GM18951 (cell line): ENCODE measurements around the gene ANO6.

Source experiments
- POLR2A ChIP-seq: IDR thresholded peaks from 4 replicates; pipeline ENCODE4 v1.6.1; 2011; ENCODE audit warnings: mild to moderate bottlenecking; ENCODE audit not compliant: insufficient read length, insufficient read depth; ENCODE audit errors: extremely low read depth
- in situ Hi-C: fragments of 300-500 bp; cut with MboI; formaldehyde crosslinking; loops from one replicate; pipeline ENCODE4 v1.12.0; 2022; ENCODE audit warnings: low sequenced_read_pairs, mixed read lengths, inconsistent platforms; ENCODE audit not compliant: unreplicated experiment

ANO6 gene

GRCh38 chr12:45435945-45436710 lies 220.2 kb downstream of the ANO6 start:
- in situ Hi-C loops = no loop called here
- TF ChIP-seq POLR2A = no peak

- in situ Hi-C loops = no loop called here
- TF ChIP-seq POLR2A = no peak
These were observed 223.1 kb downstream of the ANO6 start for GRCh38 chr12:45439039-45439438.

- TF ChIP-seq POLR2A = no peak
- in situ Hi-C loops = no loop called here
These were observed 230.1 kb downstream of the ANO6 start for GRCh38 chr12:45446013-45446412.

GRCh38 chr12:45458238-45458637 lies 242.3 kb downstream of the ANO6 start:
- in situ Hi-C loops = no loop called here
- no peak for TF ChIP-seq POLR2A

- in situ Hi-C loops = no loop called here
- TF ChIP-seq POLR2A = no peak
These were observed 243.2 kb downstream of the ANO6 start for GRCh38 chr12:45458854-45459807.

- no peak for TF ChIP-seq POLR2A
- in situ Hi-C loops = no loop called here
These were observed 246.6 kb downstream of the ANO6 start for GRCh38 chr12:45462506-45462905.

- in situ Hi-C loops = no loop called here
- TF ChIP-seq POLR2A = no peak
These were observed 248.8 kb downstream of the ANO6 start for GRCh38 chr12:45464699-45465098.

GRCh38 chr12:45468751-45469615 lies 253.1 kb downstream of the ANO6 start:
- in situ Hi-C loops = no loop called here
- TF ChIP-seq POLR2A = no peak

GRCh38 chr12:45469902-45470301 lies 254.0 kb downstream of the ANO6 start:
- in situ Hi-C loops = no loop called here

GRCh38 chr12:45473636-45474035 lies 257.7 kb downstream of the ANO6 start:
- TF ChIP-seq POLR2A = no peak
- in situ Hi-C loops = no loop called here

More at GRCh38 chr12:45469902-45470301, 254.0 kb downstream of the ANO6 start:
- TF ChIP-seq POLR2A = no peak

- TF ChIP-seq POLR2A = no peak
- in situ Hi-C loops = no loop called here
These were observed 259.7 kb downstream of the ANO6 start for GRCh38 chr12:45475594-45475993.

- no peak for TF ChIP-seq POLR2A
- in situ Hi-C loops = no loop called here
These were observed 261.6 kb downstream of the ANO6 start for GRCh38 chr12:45477526-45477925.

- in situ Hi-C loops = no loop called here
- TF ChIP-seq POLR2A = no peak
These were observed 263.0 kb downstream of the ANO6 start for GRCh38 chr12:45478931-45479330.

- no peak for TF ChIP-seq POLR2A
- in situ Hi-C loops = no loop called here
These were observed 265.9 kb downstream of the ANO6 start for GRCh38 chr12:45481746-45482145.
